Endothelial cell of umbilical vein (primary cell): Measurements from ENCODE around the gene STK38. TPM values are rescaled to one million over a fixed set of nuclear protein-coding genes. Genes with fewer than 3 reads are reported as not detected.

Source experiments
- BruUV-seq: library from RNA; stranded (reverse); fragments of 400-500 nt; replicated peaks from 2 replicates; lab custom pipeline; 2021; lab: Mats Ljungman, UMichigan
- CTCF ChIA-PET: fragments of 300-600, 350-600 bp; sonication (Branson Sonifier 250); formaldehyde crosslinking; loops from one replicate; lab custom pipeline; 2021; ENCODE audit warnings: antibody characterized with exemption, inconsistent platforms; lab: Charles Lee
- POLR2A ChIA-PET: fragments of 300-600, 350-600 bp; sonication (Branson Sonifier 250); formaldehyde crosslinking; loops from one replicate; lab custom pipeline; 2021; ENCODE audit warnings: antibody characterized with exemption, inconsistent platforms; lab: Charles Lee
- DNase-seq: peaks from one replicate; pipeline ENCODE4 v3.0.0-alpha.2; 2011; ENCODE audit warnings: low read depth, low spot score
- FAIRE-seq: peaks from 2 replicates; lab custom pipeline; 2011; peaks lifted over from hg19 to GRCh38; lab: Jason Lieb, UNC
- H2AFZ ChIP-seq: 2 replicates; pipeline ENCODE4 v1.6.0; 2012; ENCODE audit warnings: low read depth, low read length, control low read depth, inconsistent platforms
- H3K27ac ChIP-seq: 2 replicates; pipeline ENCODE4 v1.5.1; 2011; ENCODE audit warnings: low read depth, mild to moderate bottlenecking, control low read depth, low read length, moderate library complexity; ENCODE audit not compliant: insufficient read depth
- H3K27me3 ChIP-seq, 2 experiments: 2 replicates each; pipeline versions ENCODE4 v1.6.0 to v1.6.1; 2011; ENCODE audit warnings: low read length in 2 of 2, mixed read lengths in 1 of 2; ENCODE audit not compliant: control insufficient read depth in 2 of 2, insufficient read depth in 2 of 2
- H3K36me3 ChIP-seq, 2 experiments: 2 replicates in 1 of 2; 3 replicates in 1 of 2; pipeline ENCODE4 v1.5.1; 2011; ENCODE audit warnings: low read length in 2 of 2, mild to moderate bottlenecking in 1 of 2, moderate library complexity in 1 of 2; ENCODE audit not compliant: control insufficient read depth in 2 of 2, insufficient read depth in 2 of 2; ENCODE audit errors: extremely low read depth in 1 of 2
- H3K4me1 ChIP-seq: 3 replicates; pipeline ENCODE4 v1.5.1; 2011; ENCODE audit warnings: mild to moderate bottlenecking, low read length; ENCODE audit not compliant: control insufficient read depth, insufficient read depth; ENCODE audit errors: extremely low read depth
- H3K4me2 ChIP-seq: 2 replicates; pipeline ENCODE4 v1.6.1; 2011; ENCODE audit warnings: low read length, control low read depth, mixed read lengths; ENCODE audit not compliant: insufficient read depth
- H3K4me3 ChIP-seq, 3 experiments: fragments of 200-600 bp in 1 of 3; sonication (generic), shearing (Covaris generic) in 1 of 3; replicated peaks in 1 of 3; 2 replicates each; pipeline ENCODE4 v1.5.1; 2011 to 2016; ENCODE audit warnings: control low read depth in 3 of 3, low read length in 3 of 3, mild to moderate bottlenecking in 2 of 3, inconsistent platforms in 1 of 3, low read depth in 1 of 3, moderate library complexity in 1 of 3; ENCODE audit not compliant: insufficient read depth in 1 of 3
- H3K79me2 ChIP-seq: 2 replicates; pipeline ENCODE4 v1.6.0; 2012; ENCODE audit warnings: low read length, inconsistent platforms; ENCODE audit not compliant: control insufficient read depth, insufficient read depth
- H3K9ac ChIP-seq: replicated peaks from 2 replicates; pipeline ENCODE3; 2011; ENCODE audit warnings: low read length, control low read depth; ENCODE audit not compliant: insufficient read depth; ENCODE audit errors: extremely low read depth
- H3K9me1 ChIP-seq: replicated peaks from 3 replicates; pipeline ENCODE4 v1.6.0; 2011; ENCODE audit warnings: mild to moderate bottlenecking, low read length; ENCODE audit not compliant: control insufficient read depth, insufficient read depth; ENCODE audit errors: extremely low read depth
- H3K9me3 ChIP-seq: replicated peaks from 2 replicates; pipeline ENCODE4 v1.5.1; 2012; ENCODE audit warnings: low read length, inconsistent platforms; ENCODE audit not compliant: control insufficient read depth, insufficient read depth
- H4K20me1 ChIP-seq: replicated peaks from 2 replicates; pipeline ENCODE3; 2011; ENCODE audit warnings: mild to moderate bottlenecking, low read length; ENCODE audit not compliant: control insufficient read depth, insufficient read depth; ENCODE audit errors: extremely low read depth
- CTCF ChIP-seq, 2 donors: IDR thresholded peaks; 1 replicate in 1 of 2; 2 replicates in 1 of 2; pipeline ENCODE4 v1.5.1; 2011; ENCODE audit warnings: low read length in 2 of 2, mild to moderate bottlenecking in 2 of 2, moderate library complexity in 2 of 2, control low read depth in 1 of 2, inconsistent platforms in 1 of 2, low read depth in 1 of 2; ENCODE audit not compliant: insufficient read depth in 1 of 2; ENCODE audit errors: extremely low read depth in 1 of 2
- EZH2 ChIP-seq: IDR thresholded peaks from 2 replicates; pipeline ENCODE4 v1.6.1; 2012; ENCODE audit warnings: borderline replicate concordance, low read depth, mild to moderate bottlenecking, moderate library complexity, low read length, inconsistent platforms; ENCODE audit not compliant: severe bottlenecking
- FOS ChIP-seq: IDR thresholded peaks from 2 replicates; pipeline ENCODE4 v1.6.1; 2011; ENCODE audit warnings: mild to moderate bottlenecking, low read length, moderate library complexity, borderline replicate concordance; ENCODE audit not compliant: insufficient read depth
- GATA2 ChIP-seq: IDR thresholded peaks from 2 replicates; pipeline ENCODE4 v1.7.0; 2011; ENCODE audit warnings: low read depth, mild to moderate bottlenecking, moderate library complexity, mixed read lengths, low read length; ENCODE audit not compliant: insufficient read length, insufficient read depth
- MAX ChIP-seq: IDR thresholded peaks from 2 replicates; pipeline ENCODE4 v1.6.1; 2011; ENCODE audit not compliant: insufficient read depth, insufficient read length
- POLR2AphosphoS5 ChIP-seq: IDR thresholded peaks from 2 replicates; pipeline ENCODE4 v1.6.1; 2012; ENCODE audit warnings: low read depth, mild to moderate bottlenecking, control low read depth, low read length, moderate library complexity; ENCODE audit not compliant: insufficient read depth
- dilution Hi-C: fragments of 300-500 bp; cut with MboI; formaldehyde crosslinking; loops from one replicate; pipeline ENCODE4 v1.15.0; 2019; ENCODE audit warnings: low sequenced_read_pairs; ENCODE audit not compliant: extremely low pct_ligation_motif_present
- intact Hi-C: fragments of 100-400 bp; cut with micrococcal nuclease; formaldehyde crosslinking; loops from one replicate; pipeline ENCODE4 v1.10.0; 2022
- polyA plus RNA-seq, 4 experiments: library from polyadenylated mRNA; depleted of rRNA in 3 of 4; stranded (reverse) in 3 of 4; unstranded in 1 of 4; fragments of >200 nt; gene quantifications; 2 replicates each; pipeline versions ENCODE4 v1.2.1 to v1.2.3, GENCODE V29; 2011 to 2012; ENCODE audit warnings: missing spikeins in 1 of 4
- total RNA-seq: library from RNA; stranded (reverse); gene quantifications from 2 replicates; pipeline ENCODE4 v1.2.3, GENCODE V29; 2021

STK38 gene
- total and polyA plus RNA-seq, 2 donors (not counting 3 experiments of a cell fraction or from before 2014, with no cell fraction given): 10.1 to 30.3 TPM

GRCh38 chr6:36578030-36578429 is 30.8 kb upstream of the STK38 start:
- FAIRE-seq: no peak
- Histone ChIP-seq H3K4me1 (no peaks in the 10 kb centered on the region), H3K4me2 (no peak overlapping the region), H3K4me3 (no peak overlapping the region), H3K79me2 (no peaks in the 10 kb centered on the region), H3K9me1 (no peaks in the 10 kb centered on the region), H3K27ac (no peak overlapping the region), H4K20me1 (no peaks in the 10 kb centered on the region), H3K27me3 (no peaks in the 10 kb centered on the region), H3K9me3 (no peaks in the 10 kb centered on the region), H3K36me3 (no peaks in the 10 kb centered on the region), H2AFZ (no peak overlapping the region), H3K9ac (no peak overlapping the region)
- no peak for TF ChIP-seq POLR2AphosphoS5
- no peak for TF ChIP-seq MAX
- no peak for TF ChIP-seq EZH2
- POLR2A ChIA-PET: no interaction called here
- intact Hi-C loops (no loop called here), dilution Hi-C loops (no loop called here)
- no TSS peak for BruUV-seq
- no peak for DNase-seq
- CTCF ChIA-PET: interaction anchor here (1.9 kb wide), 1 partner anchor 75 kb away, joined by 6 read pairs; no protein-coding TSS in a partner anchor

GRCh38 chr6:36577301-36577700 is 30.0 kb upstream of the STK38 start:
- no peak overlapping the region for H3K9ac ChIP-seq

More at GRCh38 chr6:36577301-36577700, 30.0 kb upstream of the STK38 start:
- H3K4me2 ChIP-seq: no peak overlapping the region
- BruUV-seq: no TSS peak
- H3K4me1 ChIP-seq: no peaks in the 10 kb centered on the region
- ChIA-PET POLR2A (no interaction called here), CTCF (no interaction called here)
- H3K36me3 ChIP-seq: no peaks in the 10 kb centered on the region
- no peak overlapping the region for H3K4me3 ChIP-seq
- no peak for TF ChIP-seq MAX
- TF ChIP-seq GATA2: no peak
- no peak for TF ChIP-seq CTCF (IDR thresholded peaks at IDR 0.05; ENCODE audit: extremely low read depth in 1 of 2, insufficient read depth in 1 of 2, low read depth in 1 of 2, low read length in 2 of 2)
- no peak for TF ChIP-seq EZH2
- TF ChIP-seq FOS: no peak
- no peak for TF ChIP-seq POLR2AphosphoS5
- dilution Hi-C loops (no loop called here), intact Hi-C loops (no loop called here)
- H3K27ac ChIP-seq: no peak overlapping the region
- no peak overlapping the region for H2AFZ ChIP-seq
- no peak for DNase-seq
- no peak for FAIRE-seq
- no peaks in the 10 kb centered on the region for H3K9me3 ChIP-seq
- no peaks in the 10 kb centered on the region for H3K27me3 ChIP-seq
- H4K20me1 ChIP-seq: no peaks in the 10 kb centered on the region
- H3K79me2 ChIP-seq: no peaks in the 10 kb centered on the region
- H3K9me1 ChIP-seq: no peaks in the 10 kb centered on the region
